Fibroblast of lung (primary cell): ENCODE results near the gene CD226.

Experiments used
- EZH2 ChIP-seq: IDR thresholded peaks from 2 replicates; pipeline ENCODE4 v1.5.1; 2012; ENCODE audit warnings: low read length, control low read depth, mild to moderate bottlenecking; ENCODE audit errors: missing control alignments
- TF ChIP-seq, protein P1 (sequence below), 2 donors: IDR thresholded peaks in 1 of 2; conservative IDR thresholded peaks in 1 of 2; 1 replicate in 1 of 2; 2 replicates in 1 of 2; pipeline ENCODE4 v1.5.1; 2011 to 2012; ENCODE audit warnings: low read length in 2 of 2, control low read depth in 1 of 2, inconsistent platforms in 1 of 2, low read depth in 1 of 2, mild to moderate bottlenecking in 1 of 2

DNA sequence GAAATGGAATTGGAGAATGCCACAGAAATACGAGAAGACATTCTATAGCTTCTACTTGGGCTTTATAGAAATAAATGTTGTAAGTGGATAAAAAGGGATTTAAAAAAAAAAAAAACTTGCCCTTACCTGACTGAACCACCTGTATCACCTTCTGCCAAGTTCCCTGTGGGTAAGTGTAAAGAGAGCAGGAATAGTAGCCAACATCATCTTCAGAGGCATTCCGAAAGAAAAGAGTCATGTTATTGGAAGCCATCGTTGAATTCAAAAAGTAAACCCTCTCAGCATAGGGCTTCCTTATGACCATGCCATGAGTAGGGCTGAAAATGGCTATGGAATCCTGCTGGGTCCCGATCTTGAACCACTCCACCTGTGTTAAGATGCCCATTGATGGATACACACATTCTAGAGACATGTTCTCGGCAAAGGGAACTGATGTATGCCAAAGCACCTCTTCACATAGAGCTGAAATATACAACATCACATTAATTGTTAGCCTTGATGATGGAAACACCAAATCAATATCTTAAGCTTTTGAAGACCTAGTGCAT, 991 bp downstream of the CD226 start:
- TF ChIP-seq, protein P1, sequence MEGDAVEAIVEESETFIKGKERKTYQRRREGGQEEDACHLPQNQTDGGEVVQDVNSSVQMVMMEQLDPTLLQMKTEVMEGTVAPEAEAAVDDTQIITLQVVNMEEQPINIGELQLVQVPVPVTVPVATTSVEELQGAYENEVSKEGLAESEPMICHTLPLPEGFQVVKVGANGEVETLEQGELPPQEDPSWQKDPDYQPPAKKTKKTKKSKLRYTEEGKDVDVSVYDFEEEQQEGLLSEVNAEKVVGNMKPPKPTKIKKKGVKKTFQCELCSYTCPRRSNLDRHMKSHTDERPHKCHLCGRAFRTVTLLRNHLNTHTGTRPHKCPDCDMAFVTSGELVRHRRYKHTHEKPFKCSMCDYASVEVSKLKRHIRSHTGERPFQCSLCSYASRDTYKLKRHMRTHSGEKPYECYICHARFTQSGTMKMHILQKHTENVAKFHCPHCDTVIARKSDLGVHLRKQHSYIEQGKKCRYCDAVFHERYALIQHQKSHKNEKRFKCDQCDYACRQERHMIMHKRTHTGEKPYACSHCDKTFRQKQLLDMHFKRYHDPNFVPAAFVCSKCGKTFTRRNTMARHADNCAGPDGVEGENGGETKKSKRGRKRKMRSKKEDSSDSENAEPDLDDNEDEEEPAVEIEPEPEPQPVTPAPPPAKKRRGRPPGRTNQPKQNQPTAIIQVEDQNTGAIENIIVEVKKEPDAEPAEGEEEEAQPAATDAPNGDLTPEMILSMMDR (conservative IDR thresholded peaks at IDR 0.05 in 1 of 2, IDR thresholded peaks at IDR 0.05 in 1 of 2; ENCODE audit: low read depth in 1 of 2, low read length in 2 of 2), result no peak
- no peak for TF ChIP-seq EZH2
